NCI-H2171 (cell line): Measurements from ENCODE around the gene TBX19.

ENCODE experiments used
- DNase-seq: peaks from one replicate; lab custom pipeline; 2025; lab: John Stamatoyannopoulos, UW

TBX19 gene

GRCh38 chr1:168320800-168321450, 40.2 kb downstream of the TBX19 start:
- no peak for DNase-seq

GRCh38 chr1:168321945-168322344, 41.3 kb downstream of the TBX19 start:
- DNase-seq: no peak

DNA sequence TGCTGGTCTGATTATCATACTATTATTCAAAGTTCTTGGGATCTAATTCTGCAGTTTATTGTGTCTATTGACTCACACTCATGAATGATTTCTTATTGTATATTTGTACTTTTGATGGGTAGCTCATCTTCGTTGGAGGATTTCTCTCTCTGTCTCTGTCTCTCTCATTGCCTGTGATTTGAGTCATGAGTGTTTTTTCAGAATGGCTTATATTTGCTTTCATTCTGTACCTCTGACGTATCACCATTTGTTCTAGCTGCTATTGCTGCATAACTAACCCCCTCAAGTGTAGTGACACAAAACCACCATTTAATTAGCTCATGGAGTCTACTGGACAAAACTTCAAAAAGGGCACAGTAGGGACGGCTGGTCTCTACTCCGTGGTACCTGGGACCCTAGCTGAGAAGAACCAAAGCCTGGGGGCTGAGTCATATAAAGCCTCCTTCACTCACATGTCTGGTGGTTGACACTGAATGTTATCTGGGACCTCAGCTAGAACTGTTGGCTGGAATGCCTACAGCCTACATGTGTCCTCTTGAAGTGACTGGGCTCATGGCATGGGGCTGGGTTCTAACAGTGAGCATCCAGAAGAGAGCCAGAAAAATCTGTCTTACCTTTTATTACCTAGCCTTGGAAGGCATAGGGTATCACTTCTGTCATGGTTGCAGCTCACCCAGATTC, 44.2 kb downstream of the TBX19 start:
- no peak for DNase-seq

GRCh38 chr1:168328731-168329364, 48.2 kb downstream of the TBX19 start:
- no peak for DNase-seq

DNA sequence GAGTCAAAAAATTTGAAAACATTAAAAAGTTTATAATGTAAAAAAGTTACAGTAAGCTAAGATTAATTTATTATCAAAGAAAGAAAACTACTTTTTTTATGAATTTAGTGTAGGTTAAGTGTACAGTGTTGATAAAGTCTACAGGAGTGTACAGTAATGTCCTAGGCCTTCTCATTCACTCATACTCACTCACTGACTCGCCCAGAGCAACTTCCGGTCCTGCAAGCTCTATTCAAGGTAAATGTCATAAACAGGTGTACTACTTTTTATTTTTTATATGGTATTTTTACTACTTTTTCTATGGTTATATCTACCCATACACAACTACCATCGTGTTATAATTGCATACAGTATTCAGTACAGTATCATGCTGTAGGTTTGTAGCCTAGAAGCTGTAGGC, 49.6 kb downstream of the TBX19 start:
- DNase-seq: no peak

DNA sequence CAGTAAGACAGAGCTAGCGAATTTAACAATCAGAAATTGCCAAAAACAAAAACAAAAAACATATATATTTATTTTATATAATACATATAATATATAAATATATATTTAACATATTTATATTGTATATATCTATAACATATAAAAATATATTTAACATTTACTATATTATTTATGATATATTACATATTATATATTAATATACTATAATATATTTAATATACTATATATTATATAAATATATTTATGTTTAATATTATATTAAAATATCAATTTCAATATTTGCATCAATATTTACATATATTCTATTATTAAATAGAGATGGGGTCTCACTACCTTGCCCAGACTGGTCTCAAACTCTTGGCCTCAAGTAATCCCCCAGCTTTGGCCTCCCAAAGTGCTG, 50.9 kb downstream of the TBX19 start:
- no peak for DNase-seq

- no peak for DNase-seq
Observed at GRCh38 chr1:168333562-168334276, 53.0 kb downstream of the TBX19 start.

GRCh38 chr1:168335500-168335899, 54.8 kb downstream of the TBX19 start:
- no peak for DNase-seq

DNA sequence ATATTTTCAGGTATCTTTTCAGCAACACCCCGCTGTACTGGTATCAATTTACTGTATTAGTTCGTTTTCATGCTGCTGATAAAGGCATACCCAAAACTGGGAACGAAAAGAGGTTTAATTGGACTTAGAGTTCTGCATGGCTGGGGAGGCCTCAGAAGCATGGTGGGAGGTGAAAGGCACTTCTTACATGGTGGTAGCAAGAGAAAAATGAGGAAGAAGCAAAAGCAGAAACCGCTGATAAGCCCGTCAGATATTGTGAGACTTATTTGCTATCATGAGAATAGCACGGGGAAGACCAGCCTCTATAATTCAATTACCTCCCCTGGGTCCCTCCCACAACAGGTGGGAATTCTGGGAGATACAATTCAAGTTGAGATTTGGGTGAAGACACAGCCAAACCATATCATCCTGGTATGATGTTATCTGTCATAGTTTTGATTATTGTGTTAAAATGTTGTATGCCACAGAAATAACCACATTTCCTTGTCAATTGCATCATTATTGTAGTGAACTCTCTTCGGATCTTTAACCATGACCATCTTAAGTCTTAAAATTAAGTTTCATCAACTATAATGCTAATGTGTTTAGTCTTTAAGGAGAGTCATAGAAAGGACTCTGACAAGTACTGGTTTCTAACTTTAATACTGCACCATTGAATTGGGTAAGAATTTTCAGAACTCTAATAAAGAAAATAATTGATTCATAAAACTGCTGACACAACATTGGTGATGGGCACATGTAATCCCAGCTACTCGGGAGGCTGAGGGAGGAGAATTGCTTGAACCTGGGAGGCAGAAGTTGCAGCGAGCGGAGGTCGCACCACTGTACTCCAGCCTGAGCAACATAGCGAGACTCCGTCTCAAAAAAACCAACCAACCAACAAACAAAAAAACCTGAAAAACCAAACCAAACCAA, 58.2 kb downstream of the TBX19 start:
- DNase-seq: no peak

DNA sequence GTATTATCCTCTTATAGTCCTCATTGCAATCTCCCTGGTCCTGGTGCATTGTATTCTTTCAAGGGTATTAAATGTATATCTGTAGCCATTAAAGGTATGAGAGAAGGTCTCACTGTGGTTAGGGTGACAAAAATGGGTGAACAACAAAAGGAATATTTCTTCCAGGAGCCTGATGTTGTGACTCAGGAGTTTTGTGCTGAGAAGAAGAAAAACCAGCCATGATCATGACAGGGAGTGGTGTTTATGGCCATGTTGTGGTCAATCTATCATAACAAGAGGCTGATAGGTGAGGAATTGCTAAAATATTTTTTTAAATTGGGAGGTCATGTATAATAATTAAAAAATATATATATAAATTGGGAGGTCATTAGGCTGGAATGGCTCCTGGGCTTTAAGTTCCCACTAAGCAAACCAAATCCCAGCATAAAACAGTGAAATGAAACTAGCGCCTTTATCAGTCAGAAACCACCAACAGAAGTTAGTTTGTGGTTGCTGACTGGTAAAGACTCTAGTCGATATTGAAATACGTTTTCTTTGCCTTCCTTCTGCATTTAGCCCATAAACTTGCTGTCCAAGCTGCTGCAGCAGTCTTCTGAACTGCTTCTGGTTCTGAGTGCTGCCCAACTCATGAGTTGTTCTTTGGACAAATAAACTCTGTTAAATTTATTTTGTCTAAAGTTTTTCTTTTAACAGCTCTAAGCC, 60.3 kb downstream of the TBX19 start:
- no peak for DNase-seq

GRCh38 chr1:168341483-168341975, 60.9 kb downstream of the TBX19 start:
- no peak for DNase-seq

DNA sequence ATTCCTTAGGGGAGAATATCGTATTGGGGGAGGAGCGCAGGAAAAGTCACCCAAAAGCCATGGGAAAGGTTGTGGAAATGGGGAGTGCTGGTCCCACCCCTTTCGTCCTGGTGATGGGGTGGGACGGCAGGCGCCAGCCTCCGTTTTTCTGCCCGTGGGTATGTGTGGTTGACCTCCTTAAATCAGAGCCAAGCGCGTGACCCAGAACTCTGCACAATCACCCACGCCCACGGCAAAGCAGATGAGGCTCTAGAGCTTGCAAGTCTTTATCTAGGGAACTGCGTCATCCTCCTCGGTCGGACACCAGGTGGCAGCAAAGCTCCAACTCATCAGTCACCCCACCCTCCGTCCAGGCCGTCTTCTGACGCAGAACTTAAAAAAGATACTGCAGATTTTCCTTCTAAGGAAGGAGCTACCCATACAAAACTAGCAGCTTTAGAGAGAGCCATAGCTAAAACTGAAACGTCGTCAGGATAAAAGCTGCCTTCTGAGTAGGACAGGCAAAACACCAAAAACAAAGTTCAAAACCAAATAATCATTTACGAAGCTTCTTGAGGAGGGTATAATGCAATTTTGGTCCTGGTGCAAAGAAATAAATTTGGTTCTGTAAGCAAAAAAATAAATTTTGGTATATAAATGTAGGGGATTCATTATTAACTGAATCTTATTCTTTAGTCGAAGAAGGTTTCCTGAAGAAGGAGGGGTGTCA, 62.0 kb downstream of the TBX19 start:
- DNase-seq: peak; percentile 62

- DNase-seq: no peak
Observed at GRCh38 chr1:168343566-168343965, 62.9 kb downstream of the TBX19 start.

GRCh38 chr1:168344517-168344916, 63.8 kb downstream of the TBX19 start:
- DNase-seq: no peak

GRCh38 chr1:168345939-168346338, 65.3 kb downstream of the TBX19 start:
- no peak for DNase-seq

DNA sequence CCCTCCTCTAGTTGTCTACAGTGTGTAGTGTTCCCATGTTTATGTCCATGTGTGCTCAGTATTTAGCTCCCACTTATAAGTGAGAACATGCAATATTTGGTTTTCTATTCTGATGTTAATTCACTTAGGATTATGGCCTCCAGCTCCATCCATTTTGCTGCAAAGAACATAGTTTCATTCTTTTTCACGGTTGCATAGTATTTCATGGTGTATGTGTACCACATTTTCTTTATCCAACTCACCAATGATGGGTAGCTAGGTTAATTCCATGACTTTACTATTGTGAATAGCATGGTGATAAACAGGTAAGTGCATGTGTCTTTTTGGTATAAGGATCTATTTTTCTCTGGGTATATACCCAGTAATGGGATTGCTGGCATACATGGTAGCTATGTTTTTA, 67.0 kb downstream of the TBX19 start:
- no peak for DNase-seq

DNA sequence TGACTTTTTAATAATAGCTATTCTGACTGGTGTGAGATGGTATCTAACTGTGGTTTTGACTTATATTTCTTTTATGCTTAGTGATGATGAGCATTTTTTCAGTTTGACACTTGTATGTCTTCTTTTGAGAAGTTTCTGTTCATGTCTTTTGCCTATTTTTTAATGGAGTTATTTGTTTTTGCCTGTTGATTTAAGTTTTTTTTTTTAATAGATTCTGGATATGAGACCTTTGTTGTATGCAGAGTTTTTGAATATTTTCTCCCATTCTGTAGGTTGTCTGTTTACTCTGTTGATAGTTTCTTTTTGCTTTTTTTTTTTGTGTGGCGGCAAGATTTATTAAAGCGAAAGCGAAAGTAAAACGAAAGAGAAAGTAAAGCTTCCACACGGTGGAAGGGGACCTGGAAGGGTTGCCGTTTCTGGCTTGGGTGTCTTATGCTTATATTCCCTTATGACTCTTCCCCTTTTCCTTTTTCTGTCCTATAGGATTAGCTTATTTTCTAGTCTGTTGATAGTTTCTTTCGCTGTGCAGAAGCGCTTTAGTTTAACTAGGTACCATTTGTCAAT, 67.6 kb downstream of the TBX19 start:
- DNase-seq: no peak

DNA sequence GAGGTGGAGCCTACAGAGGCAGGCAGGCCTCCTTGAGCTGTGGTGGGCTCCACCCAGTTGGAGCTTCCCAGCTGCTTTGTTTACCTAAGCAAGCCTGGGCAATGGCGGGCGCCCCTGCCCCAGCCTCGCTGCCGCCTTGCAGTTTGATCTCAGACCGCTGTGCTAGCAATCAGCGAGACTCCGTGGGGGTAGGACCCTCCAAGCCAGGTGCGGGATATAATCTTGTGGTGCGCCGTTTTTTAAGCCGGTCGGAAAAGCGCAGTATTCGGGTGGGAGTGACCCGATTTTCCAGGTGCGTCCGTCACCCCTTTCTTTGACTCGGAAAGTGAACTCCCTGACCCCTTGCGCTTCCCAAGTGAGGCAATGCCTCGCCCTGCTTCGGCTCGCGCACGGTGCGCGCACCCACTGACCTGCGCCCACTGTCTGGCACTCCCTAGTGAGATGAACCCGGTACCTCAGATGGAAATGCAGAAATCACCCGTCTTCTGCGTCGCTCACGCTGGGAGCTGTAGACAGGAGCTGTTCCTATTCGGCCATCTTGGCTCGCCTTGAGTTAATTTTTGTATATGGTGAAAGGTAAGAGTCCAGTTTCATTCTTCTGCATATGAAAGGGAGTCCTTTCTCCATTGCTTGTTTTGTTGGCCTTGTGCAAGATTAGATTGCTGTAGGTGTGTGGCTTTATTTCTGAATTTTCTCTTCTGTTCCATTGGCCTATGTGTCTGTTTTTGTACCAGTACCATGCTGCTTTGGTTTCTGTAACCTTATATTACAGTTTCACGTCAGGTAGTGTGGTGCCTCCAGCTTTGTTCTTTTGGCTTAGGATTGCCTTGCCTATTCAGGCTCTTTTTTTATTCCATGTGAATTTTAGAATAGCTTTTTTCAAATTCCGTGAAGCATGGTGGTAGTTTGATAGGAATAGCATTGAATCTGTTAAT, 73.9 kb downstream of the TBX19 start:
- DNase-seq: peak; percentile 30
